Vagina (tissue), 2 donors: ENCODE measurements around the gene DCANP1. TPM values are rescaled to one million over a fixed set of nuclear protein-coding genes. Genes with fewer than 3 reads are reported as not detected.
A peak's percentile ranks its signal among the peaks of the same experiment; 100 is the strongest.
"Not testable (repeated sequence)": the region's sequence is repeated elsewhere in the genome, so short reads cannot be mapped to it uniquely, and the experiment has no call there.

ENCODE experiments used
- DNase-seq, 2 donors: peaks; one replicate each; pipeline ENCODE4 v3.0.0-alpha.2; 2017; ENCODE audit errors: extremely low spot score in 2 of 2
- H3K27ac ChIP-seq: fragments of 200-600 bp; sonication (generic); one replicate; pipeline ENCODE4 v1.5.1; 2019
- H3K27me3 ChIP-seq: fragments of 200-600 bp; sonication (generic); one replicate; pipeline ENCODE4 v1.5.1; 2019
- H3K36me3 ChIP-seq, 2 donors: fragments of 200-600 bp; sonication (generic); one replicate each; pipeline ENCODE4 v1.5.1; 2017 to 2019
- H3K4me1 ChIP-seq: fragments of 200-600 bp; sonication (generic); one replicate; pipeline ENCODE4 v1.5.1; 2019
- H3K4me3 ChIP-seq, 2 donors: fragments of 200-600 bp; sonication (generic); 1 replicate in 1 of 2; 2 replicates in 1 of 2; pipeline ENCODE4 v1.5.1; 2016 to 2019
- H3K9me3 ChIP-seq: fragments of 200-600 bp; sonication (generic); one replicate; pipeline ENCODE4 v1.5.1; 2019
- CTCF ChIP-seq, 3 experiments: fragments of 450-650 bp in 2 of 3; fragments of 200-600 bp in 1 of 3; sonication (generic) in 1 of 3; IDR thresholded peaks; one replicate each; pipeline ENCODE4 v1.5.1; 2017 to 2019; ENCODE audit warnings: antibody characterized with exemption in 3 of 3, mild to moderate bottlenecking in 2 of 3, moderate library complexity in 2 of 3
- POLR2A ChIP-seq, 2 donors: fragments of 450-650 bp; IDR thresholded peaks; one replicate each; pipeline ENCODE4 v1.6.1; 2017; ENCODE audit warnings: antibody characterized with exemption in 2 of 2, mild to moderate bottlenecking in 2 of 2, moderate library complexity in 2 of 2
- POLR2AphosphoS5 ChIP-seq, 2 donors: sonication (generic); formaldehyde crosslinking; IDR thresholded peaks; one replicate each; pipeline ENCODE4 v1.9.0; 2017; ENCODE audit warnings: antibody characterized with exemption in 2 of 2, mild to moderate bottlenecking in 2 of 2, low read depth in 1 of 2; ENCODE audit not compliant: insufficient read depth in 1 of 2
- intact Hi-C: fragments of 100-400 bp; cut with DNase I; formaldehyde crosslinking; loops from one replicate; pipeline ENCODE4 v1.15.1; 2023
- total RNA-seq: library from RNA; depleted of rRNA; stranded (reverse); fragments of >200 nt; gene quantifications from one replicate; pipeline ENCODE4 v1.2.3, GENCODE V29; 2016

DCANP1 gene
- not detected for total RNA-seq

GRCh38 chr5:135447298-135447929, at the start of gene DCANP1:
Gene DCANP1, minus strand, starts transcription at chr5:135447348. Its CDS starts 240 bp downstream, at chr5:135447108.
- Histone ChIP-seq H3K36me3 (no peaks in the 10 kb centered on the region), H3K27ac (no peak within 1 kb of the TSS), H3K27me3 (no peaks in the 10 kb centered on the region), H3K4me1 (no peaks in the 10 kb centered on the region), H3K9me3 (no peaks in the 10 kb centered on the region), H3K4me3 (no peak within 1 kb of the TSS)
- intact Hi-C loops, result no loop called here
- TF ChIP-seq CTCF (IDR thresholded peaks at IDR 0.05) (no peak), POLR2A (IDR thresholded peaks at IDR 0.05) (no peak), POLR2AphosphoS5 (IDR thresholded peaks at IDR 0.05; ENCODE audit: insufficient read depth in 1 of 2, low read depth in 1 of 2) (no peak)
- no peak for DNase-seq

GRCh38 chr5:135495531-135495930, 48.4 kb upstream of the DCANP1 start:
- intact Hi-C loops, result not testable (repeated sequence)
- DNase-seq, result peak in 1 of 2 donors; percentile 22

GRCh38 chr5:135494196-135494595, 47.0 kb upstream of the DCANP1 start:
- Histone ChIP-seq H3K27ac (peak overlapping the region; percentile 17), H3K27me3 (no peaks in the 10 kb centered on the region), H3K36me3 (no peaks in the 10 kb centered on the region), H3K4me3 (no peak overlapping the region), H3K9me3 (no peaks in the 10 kb centered on the region), H3K4me1 (peaks cover 36% of the 10 kb centered on the region)
- intact Hi-C loops, result no loop called here
- TF ChIP-seq CTCF (IDR thresholded peaks at IDR 0.05) (no peak), POLR2A (IDR thresholded peaks at IDR 0.05) (no peak), POLR2AphosphoS5 (IDR thresholded peaks at IDR 0.05; ENCODE audit: insufficient read depth in 1 of 2, low read depth in 1 of 2) (no peak)
- peak in 1 of 2 donors; percentile 44 for DNase-seq

More at GRCh38 chr5:135495531-135495930, 48.4 kb upstream of the DCANP1 start:
- H3K9me3 ChIP-seq, H3K36me3 ChIP-seq, H3K27me3 ChIP-seq, H3K4me3 ChIP-seq, H3K27ac ChIP-seq: not testable (repeated sequence)
- H3K4me1 ChIP-seq, result peaks cover 24% of the 10 kb centered on the region

DNA sequence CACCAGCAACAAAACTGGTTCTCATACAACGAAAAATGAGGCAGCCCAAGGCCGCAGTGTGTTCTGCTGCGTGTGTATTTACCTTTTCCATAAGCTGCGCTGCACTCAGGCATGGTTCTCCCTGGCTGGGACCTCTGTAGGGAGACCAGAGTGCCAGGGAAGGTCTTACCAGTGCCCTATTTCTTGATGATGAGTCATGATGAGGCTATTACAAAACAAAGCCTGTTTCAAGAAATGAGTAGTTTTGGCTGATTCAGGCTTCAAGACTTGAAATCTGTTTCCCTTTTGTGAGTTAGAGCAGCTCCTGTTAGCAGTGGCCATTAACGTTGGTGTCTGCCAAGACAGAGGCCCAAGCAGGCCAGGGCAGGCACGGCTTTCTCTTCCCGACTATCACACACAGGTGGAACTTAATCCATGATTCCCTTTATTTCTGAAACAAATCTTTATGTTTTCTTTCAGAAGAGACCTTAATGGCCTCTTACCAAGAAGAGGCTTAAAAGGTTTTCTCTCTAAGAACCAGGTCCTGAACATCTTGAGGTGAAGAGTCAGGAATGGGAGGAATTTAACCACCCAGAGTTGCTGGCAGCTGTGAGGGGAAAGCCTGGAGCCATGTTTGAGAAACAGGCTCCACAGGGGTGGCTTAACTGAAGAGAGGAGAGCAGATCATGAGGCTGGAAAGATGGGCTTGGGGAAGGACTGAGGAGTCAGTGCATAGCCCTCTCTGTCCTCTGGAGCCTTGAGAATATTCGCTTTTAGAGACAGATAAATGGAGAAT, 46.4 kb upstream of the DCANP1 start:
- Histone ChIP-seq H3K27me3 (no peaks in the 10 kb centered on the region), H3K27ac (peak overlapping the region; percentile 17), H3K9me3 (no peaks in the 10 kb centered on the region), H3K36me3 (no peaks in the 10 kb centered on the region), H3K4me3 (no peak overlapping the region), H3K4me1 (peaks cover 42% of the 10 kb centered on the region)
- TF ChIP-seq CTCF (IDR thresholded peaks at IDR 0.05) (no peak), POLR2AphosphoS5 (IDR thresholded peaks at IDR 0.05; ENCODE audit: insufficient read depth in 1 of 2, low read depth in 1 of 2) (peak in 1 of 2 donors; percentile 46), POLR2A (IDR thresholded peaks at IDR 0.05) (no peak)
- intact Hi-C loops, result no loop called here
- peak in 1 of 2 donors; percentile 93 for DNase-seq

- intact Hi-C loops, result no loop called here
- Histone ChIP-seq H3K27me3 (no peaks in the 10 kb centered on the region), H3K4me1 (peaks cover 43% of the 10 kb centered on the region), H3K9me3 (no peaks in the 10 kb centered on the region), H3K36me3 (no peaks in the 10 kb centered on the region), H3K4me3 (no peak overlapping the region), H3K27ac (no peak overlapping the region)
- no peak for DNase-seq
- no peak for TF ChIP-seq POLR2AphosphoS5 (IDR thresholded peaks at IDR 0.05; ENCODE audit: insufficient read depth in 1 of 2, low read depth in 1 of 2)
- TF ChIP-seq CTCF (IDR thresholded peaks at IDR 0.05), result no peak
- TF ChIP-seq POLR2A (IDR thresholded peaks at IDR 0.05), result no peak
These were observed 45.1 kb upstream of the DCANP1 start for GRCh38 chr5:135492319-135492626.
